Forelimb muscle (tissue), 1 donor: ENCODE data around the gene DIS3L2. TPM values are rescaled to one million over a fixed set of nuclear protein-coding genes. Genes with fewer than 3 reads are reported as not detected.

Source experiments
- DNase-seq: peaks from one replicate; pipeline ENCODE4 v3.0.0-alpha.2; 2013; ENCODE audit warnings: low read depth
- polyA plus RNA-seq: library from polyadenylated mRNA; unstranded; fragments of 120-200 nt; gene quantifications from one replicate; pipeline ENCODE4 v1.2.1, GENCODE V29; 2013; ENCODE audit not compliant: insufficient read length

DIS3L2 gene
- polyA plus RNA-seq, 1 donor, result 21.1 TPM

GRCh38 chr2:232053777-232054176 is 92.3 kb downstream of the DIS3L2 start:
- no peak for DNase-seq

- no peak for DNase-seq
Observed at GRCh38 chr2:232058063-232058877, 96.8 kb downstream of the DIS3L2 start.

GRCh38 chr2:232058931-232059330 is 97.4 kb downstream of the DIS3L2 start:
- no peak for DNase-seq

- DNase-seq, result no peak
Observed at GRCh38 chr2:232061265-232061664, 99.8 kb downstream of the DIS3L2 start.

GRCh38 chr2:232073026-232073425 is 111.5 kb downstream of the DIS3L2 start:
- DNase-seq, result no peak

GRCh38 chr2:232073699-232074098 is 112.2 kb downstream of the DIS3L2 start:
- DNase-seq, result no peak

- DNase-seq, result no peak
Observed at GRCh38 chr2:232075080-232075479, 113.6 kb downstream of the DIS3L2 start.

- DNase-seq, result no peak
Observed at GRCh38 chr2:232075859-232076258, 114.3 kb downstream of the DIS3L2 start.

GRCh38 chr2:232076272-232076671 is 114.8 kb downstream of the DIS3L2 start:
- no peak for DNase-seq

- DNase-seq, result no peak
Observed at GRCh38 chr2:232076736-232077135, 115.2 kb downstream of the DIS3L2 start.

GRCh38 chr2:232085164-232085563 is 123.7 kb downstream of the DIS3L2 start:
- DNase-seq, result no peak

GRCh38 chr2:232085826-232086425 is 124.4 kb downstream of the DIS3L2 start:
- DNase-seq, result no peak

- no peak for DNase-seq
Observed at GRCh38 chr2:232088771-232089170, 127.3 kb downstream of the DIS3L2 start.

- DNase-seq, result no peak
Observed at GRCh38 chr2:232094201-232094600, 132.7 kb downstream of the DIS3L2 start.

GRCh38 chr2:232094883-232095282 is 133.4 kb downstream of the DIS3L2 start:
- no peak for DNase-seq

GRCh38 chr2:232097260-232097659 is 135.7 kb downstream of the DIS3L2 start:
- no peak for DNase-seq

- no peak for DNase-seq
Observed at GRCh38 chr2:232097758-232098157, 136.2 kb downstream of the DIS3L2 start.

- DNase-seq, result no peak
Observed at GRCh38 chr2:232102380-232102779, 140.9 kb downstream of the DIS3L2 start.

GRCh38 chr2:232103140-232103737 is 141.7 kb downstream of the DIS3L2 start:
- DNase-seq, result no peak

- no peak for DNase-seq
Observed at GRCh38 chr2:232104076-232104646, 142.6 kb downstream of the DIS3L2 start.

- no peak for DNase-seq
Observed at GRCh38 chr2:232111551-232111950, 150.0 kb downstream of the DIS3L2 start.

- DNase-seq, result no peak
Observed at GRCh38 chr2:232113821-232114220, 152.3 kb downstream of the DIS3L2 start.
